Fibroblast of pulmonary artery (primary cell): ENCODE measurements around the gene EDEM2.

Experiments used
- DNase-seq: peaks from one replicate; pipeline ENCODE4 v3.0.0-alpha.2; 2010; ENCODE audit warnings: low read depth
- H3K4me3 ChIP-seq: replicated peaks from 2 replicates; pipeline ENCODE4 v1.5.1; 2011; ENCODE audit warnings: low read depth, mild to moderate bottlenecking, control low read depth, low read length, moderate library complexity
- TF ChIP-seq, protein P1 (sequence below): IDR thresholded peaks from 2 replicates; pipeline ENCODE4 v1.5.1; 2011; ENCODE audit warnings: mild to moderate bottlenecking, control low read depth, low read length, inconsistent platforms; ENCODE audit errors: missing control alignments

Gene EDEM2

DNA sequence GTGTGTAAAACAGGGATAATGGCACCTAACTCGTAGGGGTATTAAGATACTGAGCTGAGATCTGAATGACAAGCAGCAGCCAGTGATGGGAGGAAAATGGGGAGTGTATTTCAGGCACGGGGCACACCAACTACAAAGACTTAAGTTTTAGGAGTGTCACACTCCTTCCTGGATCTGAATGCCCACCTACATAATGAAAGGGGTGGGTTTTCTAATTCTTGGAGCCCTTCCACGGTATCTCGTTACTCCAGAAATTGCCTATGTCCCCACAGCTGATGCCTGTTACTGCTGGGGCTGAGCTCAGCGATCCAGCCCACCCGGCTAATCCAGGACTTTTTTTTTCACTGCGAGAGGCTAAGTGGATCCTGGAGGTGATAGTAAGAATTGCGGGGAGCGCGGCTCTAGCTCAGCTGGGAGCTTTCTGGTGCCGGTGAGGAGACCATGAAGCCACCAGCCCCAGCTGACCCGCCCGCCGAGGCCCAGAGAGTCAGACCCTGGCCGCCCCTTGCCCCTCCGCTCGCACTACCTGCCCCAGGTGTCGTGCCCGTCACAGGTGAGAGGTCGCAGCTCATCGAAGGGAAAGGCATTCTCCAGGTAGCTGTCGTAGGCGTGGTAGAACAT is 727 bp downstream of the EDEM2 start:
- peak overlapping the region; percentile 92 for H3K4me3 ChIP-seq
- TF ChIP-seq, protein P1, sequence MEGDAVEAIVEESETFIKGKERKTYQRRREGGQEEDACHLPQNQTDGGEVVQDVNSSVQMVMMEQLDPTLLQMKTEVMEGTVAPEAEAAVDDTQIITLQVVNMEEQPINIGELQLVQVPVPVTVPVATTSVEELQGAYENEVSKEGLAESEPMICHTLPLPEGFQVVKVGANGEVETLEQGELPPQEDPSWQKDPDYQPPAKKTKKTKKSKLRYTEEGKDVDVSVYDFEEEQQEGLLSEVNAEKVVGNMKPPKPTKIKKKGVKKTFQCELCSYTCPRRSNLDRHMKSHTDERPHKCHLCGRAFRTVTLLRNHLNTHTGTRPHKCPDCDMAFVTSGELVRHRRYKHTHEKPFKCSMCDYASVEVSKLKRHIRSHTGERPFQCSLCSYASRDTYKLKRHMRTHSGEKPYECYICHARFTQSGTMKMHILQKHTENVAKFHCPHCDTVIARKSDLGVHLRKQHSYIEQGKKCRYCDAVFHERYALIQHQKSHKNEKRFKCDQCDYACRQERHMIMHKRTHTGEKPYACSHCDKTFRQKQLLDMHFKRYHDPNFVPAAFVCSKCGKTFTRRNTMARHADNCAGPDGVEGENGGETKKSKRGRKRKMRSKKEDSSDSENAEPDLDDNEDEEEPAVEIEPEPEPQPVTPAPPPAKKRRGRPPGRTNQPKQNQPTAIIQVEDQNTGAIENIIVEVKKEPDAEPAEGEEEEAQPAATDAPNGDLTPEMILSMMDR: no peak
- DNase-seq: no peak

GRCh38 chr20:35145141-35145564 is 2.0 kb downstream of the EDEM2 start:
- TF ChIP-seq, protein P1: peak; percentile 72
- no peak overlapping the region for H3K4me3 ChIP-seq
- DNase-seq: peak; percentile 70

GRCh38 chr20:35144694-35145093 is 2.4 kb downstream of the EDEM2 start:
- H3K4me3 ChIP-seq: no peak overlapping the region
- no peak for DNase-seq
- TF ChIP-seq, protein P1: no peak

GRCh38 chr20:35135867-35136586 is 11.1 kb downstream of the EDEM2 start:
- DNase-seq: peak; percentile 89
- TF ChIP-seq, protein P1: no peak
- no peak overlapping the region for H3K4me3 ChIP-seq

GRCh38 chr20:35134880-35135279 is 12.3 kb downstream of the EDEM2 start:
- no peak for DNase-seq
- no peak overlapping the region for H3K4me3 ChIP-seq
- TF ChIP-seq, protein P1: no peak

DNA sequence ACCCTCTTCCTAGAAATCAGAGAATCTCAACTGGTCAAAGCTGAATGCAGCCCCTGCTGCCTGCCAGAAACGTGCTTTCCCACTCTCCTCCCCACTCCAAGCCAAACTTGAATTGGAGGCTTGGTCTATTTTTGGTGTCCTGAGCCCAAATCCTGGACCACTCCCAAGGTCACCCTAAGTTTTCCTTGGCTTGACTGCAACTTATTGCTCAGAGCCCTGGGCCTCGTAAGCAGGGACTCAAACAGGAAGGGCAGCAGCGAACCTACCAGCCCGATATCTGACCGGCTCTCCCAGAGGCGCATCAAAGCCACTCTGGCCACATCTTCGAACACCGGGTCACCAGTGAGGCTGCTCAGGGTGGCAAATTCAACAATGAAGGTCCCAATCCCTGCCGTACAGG is 12.7 kb downstream of the EDEM2 start:
- TF ChIP-seq, protein P1: no peak
- peak; percentile 33 for DNase-seq
- no peak overlapping the region for H3K4me3 ChIP-seq
